HepG2 (cell line): ENCODE measurements around the gene TM4SF1. TPM values are rescaled to one million over a fixed set of nuclear protein-coding genes. Genes with fewer than 3 reads are reported as not detected.

ENCODE experiments used
- ATF4 ChIP-seq, 2 experiments: fragments of 450-650 bp in 1 of 2; sonication (generic) in 1 of 2; formaldehyde crosslinking; IDR thresholded peaks; 2 replicates each; pipeline versions ENCODE4 v1.5.0 to v1.8.0; 2020 to 2022; ENCODE audit warnings: mild to moderate bottlenecking in 1 of 2, missing genetic modification reagents in 1 of 2
- ATF7 ChIP-seq, 2 experiments: fragments of 450-650 bp in 1 of 2; sonication (generic) in 1 of 2; formaldehyde crosslinking in 1 of 2; IDR thresholded peaks; 2 replicates each; pipeline versions ENCODE4 v1.4.0 to v1.6.1; 2016 to 2020; ENCODE audit warnings: antibody characterized with exemption in 1 of 2, mild to moderate bottlenecking in 1 of 2, missing genetic modification reagents in 1 of 2
- BCLAF1 ChIP-seq: fragments of 450-650 bp; IDR thresholded peaks from 2 replicates; pipeline ENCODE4 v1.6.1; 2017; ENCODE audit warnings: mild to moderate bottlenecking
- EEA1 ChIP-seq: sonication (generic); formaldehyde crosslinking; IDR thresholded peaks from 2 replicates; pipeline ENCODE4 v1.5.1; 2020; ENCODE audit warnings: mild to moderate bottlenecking, missing genetic modification reagents, borderline replicate concordance
- EZH2 ChIP-seq: conservative IDR thresholded peaks from 2 replicates; pipeline ENCODE4 v1.6.1; 2012; ENCODE audit warnings: mild to moderate bottlenecking, low read depth, low read length, moderate library complexity
- IKZF4 ChIP-seq: sonication (generic); formaldehyde crosslinking; IDR thresholded peaks from 2 replicates; pipeline ENCODE4 v1.5.1; 2020; ENCODE audit warnings: borderline replicate concordance, mild to moderate bottlenecking, low read depth, missing genetic modification reagents; ENCODE audit errors: not compliant biosample characterization
- KLF11 ChIP-seq: IDR thresholded peaks from 2 replicates; pipeline ENCODE4 v1.6.1; 2016; ENCODE audit warnings: missing compliant biosample characterization
- NBN ChIP-seq: fragments of 450-650 bp; conservative IDR thresholded peaks from 2 replicates; pipeline ENCODE4 v1.6.1; 2017
- NFE2L1 ChIP-seq: sonication (generic); formaldehyde crosslinking; IDR thresholded peaks from 2 replicates; pipeline ENCODE4 v1.4.0; 2020; ENCODE audit warnings: missing genetic modification reagents, mild to moderate bottlenecking, borderline replicate concordance
- NFIB ChIP-seq: sonication (generic); formaldehyde crosslinking; IDR thresholded peaks from 2 replicates; pipeline ENCODE4 v1.9.0; 2021; ENCODE audit warnings: missing genetic modification reagents, mild to moderate bottlenecking, borderline replicate concordance
- PTBP1 ChIP-seq: fragments of 200-400 bp; formaldehyde crosslinking; IDR thresholded peaks from 2 replicates; pipeline ENCODE4 v1.6.1; 2018; ENCODE audit warnings: low read length, low read depth; ENCODE audit not compliant: poor library complexity, severe bottlenecking
- RCOR2 ChIP-seq: IDR thresholded peaks from 2 replicates; pipeline ENCODE4 v1.6.1; 2016; ENCODE audit warnings: missing biosample characterization, missing genetic modification reagents
- SAP130 ChIP-seq: IDR thresholded peaks from 2 replicates; pipeline ENCODE4 v1.6.1; 2016; ENCODE audit warnings: low read depth
- TAF15 ChIP-seq: fragments of 200-400 bp; formaldehyde crosslinking; IDR thresholded peaks from one replicate; pipeline ENCODE4 v1.6.1; 2018; ENCODE audit warnings: mild to moderate bottlenecking, low read depth, low read length; ENCODE audit not compliant: poor library complexity, severe bottlenecking
- TCF7 ChIP-seq: sonication (generic); IDR thresholded peaks from 2 replicates; pipeline ENCODE4 v1.6.1; 2016; ENCODE audit warnings: antibody characterized with exemption, low read depth
- THAP8 ChIP-seq: sonication (generic); formaldehyde crosslinking; IDR thresholded peaks from 2 replicates; pipeline ENCODE4 v1.5.1; 2020; ENCODE audit warnings: missing genetic modification reagents, mild to moderate bottlenecking, borderline replicate concordance
- TOPORS ChIP-seq: sonication (generic); formaldehyde crosslinking; IDR thresholded peaks from 2 replicates; pipeline ENCODE4 v1.8.0; 2023; ENCODE audit warnings: mild to moderate bottlenecking, missing genetic modification reagents
- ZNF10 ChIP-seq: sonication (generic); formaldehyde crosslinking; IDR thresholded peaks from 2 replicates; pipeline ENCODE4 v1.4.0; 2020; ENCODE audit warnings: mild to moderate bottlenecking, low read depth, missing genetic modification reagents, borderline replicate concordance
- ZNF256 ChIP-seq: sonication (generic); formaldehyde crosslinking; conservative IDR thresholded peaks from 2 replicates; pipeline ENCODE4 v1.4.0; 2020; ENCODE audit warnings: missing genetic modification reagents
- ZNF317 ChIP-seq: sonication (generic); formaldehyde crosslinking; IDR thresholded peaks from 2 replicates; pipeline ENCODE4 v1.5.0; 2020; ENCODE audit warnings: mild to moderate bottlenecking, missing genetic modification reagents
- ZNF572 ChIP-seq: sonication (generic); formaldehyde crosslinking; IDR thresholded peaks from 2 replicates; pipeline ENCODE4 v1.5.1; 2020; ENCODE audit warnings: mild to moderate bottlenecking, missing genetic modification reagents
- ZNF574 ChIP-seq: sonication (generic); formaldehyde crosslinking; IDR thresholded peaks from 2 replicates; pipeline ENCODE4 v1.4.0; 2020; ENCODE audit warnings: missing genetic modification reagents
- ZNF792 ChIP-seq: IDR thresholded peaks from 2 replicates; pipeline ENCODE4 v1.6.1; 2016
- ZNF891 ChIP-seq: sonication (generic); formaldehyde crosslinking; IDR thresholded peaks from 2 replicates; pipeline ENCODE4 v1.5.0; 2020; ENCODE audit warnings: mild to moderate bottlenecking, missing genetic modification reagents
- ZSCAN12 ChIP-seq: sonication (generic); formaldehyde crosslinking; IDR thresholded peaks from 2 replicates; pipeline ENCODE4 v1.9.0; 2021; ENCODE audit warnings: mild to moderate bottlenecking, missing genetic modification reagents
- polyA plus RNA-seq, 8 experiments: library from polyadenylated mRNA; depleted of rRNA in 3 of 8; stranded (reverse) in 7 of 8; unstranded in 1 of 8; fragments of >200 nt; fragmentation: Illumina TruSeq in 4 of 8; extraction: Trizol in 4 of 8; gene quantifications; 2 replicates each; pipeline versions ENCODE4 v1.2.1 to v1.2.3, GENCODE V29; 2011 to 2016; ENCODE audit warnings: low read depth in 4 of 8, missing spikeins in 1 of 8, mixed read lengths in 1 of 8; ENCODE audit not compliant: insufficient read depth in 1 of 8
- total RNA-seq, 5 experiments: library from RNA; depleted of rRNA; stranded (reverse); fragments of >200 nt; fragmentation: Illumina TruSeq; extraction: Trizol; gene quantifications; 2 replicates each; pipeline ENCODE4 v1.2.3, GENCODE V29; 2016; ENCODE audit warnings: low read depth in 1 of 5

TM4SF1 gene
- total and polyA plus RNA-seq, 2 of the 13 experiments (the other 11 are each of a cell fraction or from before 2014, with no cell fraction given): 431 to 1,359 TPM

- TF ChIP-seq ATF4 (CRISPR knock-in tag; IDR thresholded peaks at IDR 0.05) (peak in 1 of 2 experiments; percentile 17; a peak in 1 of 4 replicates), ZNF891 (CRISPR knock-in tag) (no peak), ZNF572 (no peak), THAP8 (no peak), ZNF10 (CRISPR knock-in tag) (no peak), RCOR2 (no peak), EZH2 (no peak), SAP130 (CRISPR knock-in tag) (no peak; the same call in 1 of the 2 replicates), BCLAF1 (no peak), PTBP1 (no peak), KLF11 (CRISPR knock-in tag) (no peak), TCF7 (no peak), ZNF574 (CRISPR knock-in tag) (no peak; the same call in 1 of the 2 replicates), ZSCAN12 (CRISPR knock-in tag) (no peak), NBN (no peak), NFE2L1 (CRISPR knock-in tag) (no peak), TAF15 (no peak), ZNF792 (no peak), IKZF4 (CRISPR knock-in tag) (no peak), ZNF256 (CRISPR knock-in tag) (no peak), ZNF317 (CRISPR knock-in tag) (no peak), EEA1 (CRISPR knock-in tag) (no peak), TOPORS (CRISPR knock-in tag) (no peak), ATF7 (IDR thresholded peaks at IDR 0.05) (0 out of 2 replicates have a peak, but pooled peaks have one; percentile 15), ATF7 (CRISPR knock-in tag; IDR thresholded peaks at IDR 0.05) (no peak), NFIB (CRISPR knock-in tag) (no peak)
Observed at GRCh38 chr3:149384911-149385321, 7.5 kb upstream of the TM4SF1 start (continued).
